Keratinocyte (primary cell): Measurements from ENCODE around the gene ZNF148.

Experiments
- CTCF ChIP-seq, 3 experiments: IDR thresholded peaks in 1 of 3; conservative IDR thresholded peaks in 1 of 3; optimal IDR thresholded peaks in 1 of 3; 2 replicates in 2 of 3; 3 replicates in 1 of 3; pipeline versions ENCODE3 to v1.5.1; 2011; ENCODE audit warnings: low read length in 3 of 3, mild to moderate bottlenecking in 3 of 3, moderate library complexity in 2 of 3, control low read depth in 1 of 3, inconsistent platforms in 1 of 3; ENCODE audit not compliant: insufficient read depth in 2 of 3; ENCODE audit errors: extremely low read depth in 1 of 3
- EZH2 ChIP-seq: IDR thresholded peaks from one replicate; pipeline ENCODE4 v1.6.1; 2012; ENCODE audit warnings: inconsistent platforms, mild to moderate bottlenecking, low read length, moderate library complexity

GRCh38 chr3:125221831-125222230 is 153.3 kb downstream of the ZNF148 start:
- TF ChIP-seq CTCF (optimal IDR thresholded peaks at IDR 0.05 in 1 of 3, IDR thresholded peaks at IDR 0.05 in 1 of 3, conservative IDR thresholded peaks at IDR 0.05 in 1 of 3; ENCODE audit: extremely low read depth in 1 of 3, insufficient read depth in 2 of 3, low read length in 3 of 3), result no peak
- no peak for TF ChIP-seq EZH2
